GM18867 (cell line): ENCODE data around the gene HLTF.
"Not testable (repeated sequence)": the region's sequence is repeated elsewhere in the genome, so short reads cannot be mapped to it uniquely, and the experiment has no call there.

Source experiments
- ATAC-seq: cut with Tn5 transposase; IDR thresholded peaks from one replicate; pipeline ENCODE4 v1.9.1; 2021; ENCODE audit warnings: mild to moderate bottlenecking, moderate library complexity; ENCODE audit not compliant: unreplicated experiment

Gene HLTF

DNA sequence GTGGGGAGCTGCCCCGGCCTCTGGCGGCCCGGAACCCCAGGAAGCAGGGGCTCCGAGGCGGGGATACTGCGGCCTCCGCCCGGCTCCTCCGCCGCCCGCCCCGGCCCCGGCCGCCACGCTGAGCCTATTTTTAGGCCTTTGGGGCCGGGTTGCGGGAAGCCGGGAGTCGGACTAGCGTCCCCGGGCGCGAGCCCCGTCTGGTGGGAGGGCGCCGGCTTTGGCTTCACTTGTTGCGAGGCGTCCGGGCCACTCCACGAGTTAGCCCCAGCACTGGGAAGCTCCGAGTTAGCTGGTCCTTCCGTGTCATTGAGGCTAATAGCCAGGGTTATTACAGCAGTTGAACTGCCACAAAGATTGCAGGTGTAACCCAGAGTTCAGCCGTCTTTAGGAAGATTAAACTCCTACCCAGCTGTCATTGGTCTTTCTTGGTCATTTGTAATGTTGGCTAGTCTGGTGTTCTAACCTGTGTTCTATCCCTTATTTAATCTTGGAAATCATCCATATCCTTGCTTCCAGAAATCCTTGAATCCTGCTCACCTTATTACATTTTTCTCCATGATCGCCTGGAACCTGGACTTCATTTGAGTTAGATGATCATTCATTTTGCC lies 94.2 kb downstream of the HLTF start:
- peak; percentile 28 for ATAC-seq

DNA sequence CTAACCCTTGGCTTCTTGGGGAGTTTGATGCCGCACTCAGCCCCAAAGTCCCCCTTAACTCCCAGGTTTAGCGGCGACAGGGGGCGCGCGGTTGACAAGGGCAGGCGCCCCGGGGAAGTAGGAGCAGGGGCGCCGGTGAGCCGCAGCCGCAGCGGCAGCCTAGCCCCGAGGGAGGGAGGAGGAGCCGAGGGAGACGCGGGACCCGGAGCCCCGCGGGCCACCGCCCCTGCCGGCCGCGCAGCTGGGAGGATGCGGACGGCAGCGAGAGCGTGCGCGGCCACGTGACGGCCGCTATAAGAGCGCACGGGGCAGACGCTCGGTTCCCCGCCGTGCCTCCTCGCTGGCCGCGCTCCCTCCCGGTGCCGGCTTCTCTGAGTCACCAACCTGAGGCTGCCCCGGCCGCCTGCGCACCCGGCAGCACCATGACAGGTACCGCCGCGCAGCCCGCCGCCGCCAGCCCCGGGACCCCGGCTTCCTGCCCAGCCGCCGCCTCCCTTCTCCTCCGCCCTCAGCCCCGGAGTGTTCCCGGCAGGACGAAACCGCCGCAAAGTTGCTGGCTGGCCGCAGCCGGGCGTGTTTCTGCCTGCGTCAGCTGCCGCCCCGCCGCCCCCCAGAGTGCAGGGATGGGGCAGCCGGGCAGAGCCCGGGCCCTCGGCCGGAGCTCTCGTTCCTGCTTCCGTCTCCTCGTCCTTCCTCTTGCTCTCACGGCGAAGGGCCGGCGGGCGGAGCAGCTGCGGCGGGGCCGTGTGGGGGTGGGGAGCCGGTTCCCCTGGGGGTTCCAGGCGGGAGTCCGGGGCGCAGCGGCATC lies 94.9 kb downstream of the HLTF start, which contains the start of gene GYG1:
Gene GYG1 (plus strand): TSS at position 322 of the 808 bp plus-strand sequence. CDS start 101 bp downstream, at position 423.
- ATAC-seq: peak; percentile 87

DNA sequence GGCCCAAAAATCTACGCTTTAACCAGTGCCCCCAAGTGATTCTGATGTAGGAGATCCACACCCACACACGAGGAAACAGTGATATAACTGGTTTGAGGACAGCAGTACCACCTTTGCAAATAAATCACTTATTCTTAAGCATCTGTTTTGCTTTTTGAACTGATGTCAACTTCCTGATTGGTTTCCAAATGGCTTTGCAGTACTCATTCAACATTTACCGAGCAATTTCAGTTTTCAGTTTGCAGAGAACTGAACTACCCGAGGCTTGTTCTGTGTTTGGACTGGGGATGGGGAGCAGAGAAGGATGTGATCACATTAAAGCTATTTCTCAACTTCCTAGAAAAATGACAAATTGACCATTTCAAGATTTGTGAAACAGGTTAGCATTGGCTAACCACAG lies 96.1 kb downstream of the HLTF start:
- ATAC-seq: peak; percentile 31

DNA sequence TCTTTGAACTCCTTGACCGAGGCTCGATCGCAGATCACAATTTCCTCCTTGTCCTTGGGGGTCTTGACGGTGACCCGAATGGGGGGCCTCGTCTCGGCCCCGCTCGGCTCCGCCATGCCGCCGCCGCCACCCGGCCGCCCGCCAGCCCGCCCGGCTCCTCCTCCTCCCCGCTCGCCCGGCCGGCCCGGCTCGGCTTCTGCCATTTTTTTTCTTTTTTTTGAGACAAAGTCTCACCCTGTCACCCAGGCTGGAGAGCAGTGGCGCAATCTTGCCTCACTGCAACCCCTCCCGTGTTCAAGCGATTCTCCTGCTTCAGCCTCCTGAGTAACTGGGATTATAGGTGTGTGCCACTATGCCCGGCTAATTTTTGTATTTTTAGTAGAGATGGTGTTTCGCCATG lies 98.8 kb downstream of the HLTF start:
- ATAC-seq: not testable (repeated sequence)

DNA sequence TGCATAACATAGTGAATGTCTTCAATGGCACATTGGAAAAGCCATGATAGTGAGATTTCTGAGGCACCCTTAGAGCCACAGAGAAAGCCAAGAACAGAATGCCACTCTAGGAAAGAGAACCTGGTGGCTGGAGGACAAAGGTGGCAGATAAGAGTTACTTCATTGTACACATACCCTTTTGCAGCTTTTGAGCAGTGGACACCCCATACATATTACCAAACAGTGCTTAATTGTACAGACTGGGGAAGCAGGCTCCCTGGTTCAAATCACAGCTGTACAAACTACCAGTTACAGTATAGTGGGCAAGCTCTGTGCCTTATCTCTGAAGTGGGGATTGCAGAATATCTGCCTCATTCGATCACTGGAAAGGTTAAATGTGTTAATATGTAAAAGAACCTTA lies 105.1 kb downstream of the HLTF start:
- no peak for ATAC-seq
